Right hindlimb (tissue), 1 donor: Measurements from ENCODE around the gene PSAT1.
"Not testable (repeated sequence)": the region's sequence is repeated elsewhere in the genome, so short reads cannot be mapped to it uniquely, and the experiment has no call there.

Experiments used
- DNase-seq: peaks from one replicate; pipeline ENCODE4 v3.0.0-alpha.2; 2018

Gene PSAT1

GRCh38 chr9:78296893-78297671, at the start of gene PSAT1:
PSAT1 (plus strand) TSS chr9:78297125; CDS start chr9:78297211, 86 bp downstream.
- DNase-seq = peak; percentile 94

GRCh38 chr9:78248635-78249034, 48.3 kb upstream of the PSAT1 start:
- DNase-seq = no peak

GRCh38 chr9:78249542-78249941, 47.4 kb upstream of the PSAT1 start:
- no peak for DNase-seq

- no peak for DNase-seq
Measured at GRCh38 chr9:78252616-78253015, 44.3 kb upstream of the PSAT1 start.

GRCh38 chr9:78253285-78253684, 43.6 kb upstream of the PSAT1 start:
- no peak for DNase-seq

GRCh38 chr9:78261403-78262001, 35.4 kb upstream of the PSAT1 start:
- no peak for DNase-seq

- no peak for DNase-seq
Measured at GRCh38 chr9:78262655-78263054, 34.3 kb upstream of the PSAT1 start.

- DNase-seq = no peak
Measured at GRCh38 chr9:78267889-78268288, 29.0 kb upstream of the PSAT1 start.

GRCh38 chr9:78269784-78270183, 27.1 kb upstream of the PSAT1 start:
- DNase-seq = no peak

GRCh38 chr9:78272307-78272706, 24.6 kb upstream of the PSAT1 start:
- no peak for DNase-seq

GRCh38 chr9:78273761-78274160, 23.2 kb upstream of the PSAT1 start:
- DNase-seq = no peak

- DNase-seq = no peak
Measured at GRCh38 chr9:78278177-78278777, 18.6 kb upstream of the PSAT1 start.

- DNase-seq = no peak
Measured at GRCh38 chr9:78278801-78279200, 18.1 kb upstream of the PSAT1 start.

GRCh38 chr9:78280982-78281668, 15.8 kb upstream of the PSAT1 start:
- DNase-seq = peak; percentile 94

- not testable (repeated sequence) for DNase-seq
Measured at GRCh38 chr9:78284181-78284580, 12.7 kb upstream of the PSAT1 start.

GRCh38 chr9:78286125-78286524, 10.8 kb upstream of the PSAT1 start:
- DNase-seq = no peak

GRCh38 chr9:78286946-78287388, 10.0 kb upstream of the PSAT1 start:
- DNase-seq = no peak

GRCh38 chr9:78288214-78288892, 8.6 kb upstream of the PSAT1 start:
- no peak for DNase-seq

- no peak for DNase-seq
Measured at GRCh38 chr9:78289474-78289873, 7.5 kb upstream of the PSAT1 start.

GRCh38 chr9:78291240-78291925, 5.5 kb upstream of the PSAT1 start:
- DNase-seq = peak; percentile 26

- no peak for DNase-seq
Measured at GRCh38 chr9:78292026-78292425, 4.9 kb upstream of the PSAT1 start.
